GOT3 (cell line): ENCODE results near the gene CPSF4.

Experiments used
- DNase-seq: peaks from one replicate; lab custom pipeline; 2025; ENCODE audit warnings: mixed read lengths; lab: John Stamatoyannopoulos, UW

The CPSF4 gene

DNA sequence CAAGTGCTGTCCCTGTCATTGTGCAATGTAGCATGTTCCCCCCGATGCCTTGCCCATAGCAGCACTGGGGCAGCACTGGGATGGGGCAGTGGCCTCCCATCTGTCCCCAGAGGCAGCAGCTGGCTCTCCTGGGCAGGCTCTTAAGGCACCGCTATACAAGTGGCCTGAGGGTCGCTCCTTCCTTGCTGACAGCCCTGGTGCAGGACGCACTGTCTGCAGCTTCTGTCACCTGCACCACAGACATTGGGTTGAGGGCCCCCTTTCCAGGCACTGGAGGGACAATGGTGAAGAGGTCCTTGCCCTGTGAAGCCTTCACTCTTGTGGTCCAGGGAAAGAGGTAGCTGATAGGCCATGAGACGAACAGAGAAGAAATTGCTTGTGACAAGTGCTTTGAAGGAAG, 10.6 kb downstream of the CPSF4 start:
- no peak for DNase-seq

DNA sequence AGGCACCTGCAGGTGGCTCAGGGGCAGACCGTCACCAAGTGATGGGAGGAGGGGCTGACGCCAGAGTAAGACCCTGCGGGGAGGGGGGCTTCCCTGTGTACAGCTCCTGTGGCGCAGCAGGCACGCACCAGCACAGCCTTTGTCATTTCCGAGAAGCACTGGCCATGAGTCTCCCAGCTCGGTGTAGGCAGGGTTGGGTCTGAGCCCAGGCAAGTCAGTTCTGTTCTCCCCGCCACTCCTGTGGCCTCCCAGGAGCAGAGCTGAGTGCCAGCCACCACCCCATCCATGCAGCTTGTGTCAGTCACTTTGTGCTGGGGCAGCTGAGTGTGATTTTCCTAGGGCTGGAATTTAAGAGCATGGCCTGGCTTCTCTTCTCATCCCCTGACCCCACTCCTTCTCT, 13.2 kb downstream of the CPSF4 start:
- DNase-seq: no peak

DNA sequence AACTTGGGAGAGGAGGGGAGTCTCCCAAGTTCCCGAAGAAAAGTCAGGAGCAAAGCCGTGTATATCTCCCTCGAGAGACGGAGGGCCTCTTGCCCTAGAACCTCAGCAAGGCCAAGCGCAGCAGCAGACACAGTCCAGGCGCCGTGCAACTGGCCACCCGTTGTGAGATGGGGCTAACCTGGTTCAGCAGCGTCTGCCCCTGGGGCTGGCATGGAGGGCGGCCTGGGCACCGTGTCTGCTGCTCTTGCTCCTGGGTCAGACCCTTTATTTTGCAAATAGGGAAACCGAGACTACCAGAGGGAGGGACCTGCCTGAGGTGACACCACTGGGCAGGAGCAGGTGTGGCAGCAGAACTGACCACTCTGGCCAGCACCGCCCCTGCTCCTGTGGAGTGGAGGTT, 13.8 kb downstream of the CPSF4 start:
- no peak for DNase-seq

DNA sequence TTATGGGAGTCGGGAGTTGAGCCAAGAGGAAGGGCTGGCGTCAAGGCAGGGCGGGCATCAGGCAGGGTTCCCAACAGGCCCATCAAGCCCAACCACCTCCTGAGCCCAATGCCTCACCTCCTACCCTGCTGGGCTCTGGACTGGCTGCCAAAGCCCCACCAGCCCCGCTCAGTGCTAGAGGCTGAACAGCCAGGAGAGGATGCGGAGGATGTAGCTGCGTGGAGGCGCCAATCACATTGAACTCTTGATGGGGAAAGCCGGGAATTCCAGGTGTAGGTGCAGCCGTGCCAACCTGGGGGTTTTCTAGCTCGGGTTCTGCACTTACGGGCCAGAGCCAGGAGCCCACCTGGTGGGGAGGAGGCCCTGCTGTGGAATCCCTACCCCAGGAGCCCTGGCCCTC, 14.4 kb downstream of the CPSF4 start:
- DNase-seq: no peak

DNA sequence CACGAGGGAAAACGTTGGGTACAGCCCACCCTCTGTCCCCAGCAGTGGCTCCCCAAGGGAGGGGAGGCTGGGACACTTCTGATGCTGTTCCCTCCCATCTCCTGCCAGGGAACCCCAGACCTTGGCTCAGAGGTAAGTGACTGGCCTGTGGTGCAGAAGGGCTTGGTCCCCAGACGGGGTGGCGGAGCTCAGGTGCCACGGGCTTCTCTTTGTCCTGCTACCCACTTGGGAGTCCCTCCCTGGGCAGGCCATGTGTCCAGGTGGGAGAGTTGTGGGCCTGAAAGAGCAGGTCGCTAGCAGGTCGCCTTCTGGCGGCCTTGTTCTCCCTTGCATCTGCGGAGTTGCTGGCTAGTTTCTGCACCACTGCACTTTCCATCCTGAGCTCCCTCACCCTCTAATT, 17.1 kb downstream of the CPSF4 start:
- DNase-seq: no peak

DNA sequence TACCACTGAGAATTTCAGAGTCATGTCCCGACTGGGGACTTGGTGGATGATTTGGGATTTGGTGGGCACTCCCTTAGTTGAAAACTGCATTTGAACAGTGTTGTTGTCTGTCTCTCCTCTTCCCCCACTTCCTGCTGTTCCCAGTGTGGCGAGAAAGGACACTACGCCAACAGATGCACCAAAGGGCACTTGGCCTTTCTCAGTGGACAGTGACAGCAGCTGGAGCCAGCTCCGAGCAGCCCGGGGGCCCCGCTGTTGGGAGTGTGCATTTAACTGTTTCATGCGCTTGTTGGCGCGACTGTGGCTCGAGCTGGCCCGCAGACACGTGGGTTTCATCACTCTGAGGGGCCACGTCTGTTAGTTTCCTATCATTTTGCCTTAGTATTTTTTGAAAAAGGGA, 17.5 kb downstream of the CPSF4 start:
- DNase-seq: no peak

DNA sequence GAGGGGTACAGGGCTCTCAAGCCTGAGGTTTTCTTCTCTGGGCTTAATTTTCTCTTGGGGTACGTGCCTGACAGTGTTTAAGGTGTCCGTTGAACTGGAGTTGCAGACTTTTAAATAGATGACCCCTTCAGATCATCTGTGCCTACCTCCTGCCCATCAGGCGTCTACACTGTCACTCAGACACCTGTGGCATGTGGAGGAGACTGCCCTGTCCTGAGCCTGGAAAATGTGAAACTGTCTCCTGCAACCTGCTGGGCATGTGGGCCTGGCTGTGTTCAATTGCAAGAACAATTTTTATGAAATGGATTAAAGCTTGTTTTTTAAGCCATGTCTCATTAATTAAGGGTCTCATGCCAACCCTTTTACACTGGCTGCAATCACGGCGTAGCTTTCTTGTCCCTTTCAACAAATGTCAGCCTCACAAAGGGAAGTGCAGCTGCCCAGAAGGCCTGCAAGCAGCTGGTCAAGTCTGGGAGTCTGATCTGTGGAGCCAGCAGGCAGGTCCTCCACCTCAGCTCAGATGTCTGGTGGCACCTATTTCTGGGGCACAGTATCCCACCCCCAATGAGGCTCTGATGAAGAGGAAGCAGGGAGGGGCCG, 18.4 kb downstream of the CPSF4 start:
- no peak for DNase-seq

DNA sequence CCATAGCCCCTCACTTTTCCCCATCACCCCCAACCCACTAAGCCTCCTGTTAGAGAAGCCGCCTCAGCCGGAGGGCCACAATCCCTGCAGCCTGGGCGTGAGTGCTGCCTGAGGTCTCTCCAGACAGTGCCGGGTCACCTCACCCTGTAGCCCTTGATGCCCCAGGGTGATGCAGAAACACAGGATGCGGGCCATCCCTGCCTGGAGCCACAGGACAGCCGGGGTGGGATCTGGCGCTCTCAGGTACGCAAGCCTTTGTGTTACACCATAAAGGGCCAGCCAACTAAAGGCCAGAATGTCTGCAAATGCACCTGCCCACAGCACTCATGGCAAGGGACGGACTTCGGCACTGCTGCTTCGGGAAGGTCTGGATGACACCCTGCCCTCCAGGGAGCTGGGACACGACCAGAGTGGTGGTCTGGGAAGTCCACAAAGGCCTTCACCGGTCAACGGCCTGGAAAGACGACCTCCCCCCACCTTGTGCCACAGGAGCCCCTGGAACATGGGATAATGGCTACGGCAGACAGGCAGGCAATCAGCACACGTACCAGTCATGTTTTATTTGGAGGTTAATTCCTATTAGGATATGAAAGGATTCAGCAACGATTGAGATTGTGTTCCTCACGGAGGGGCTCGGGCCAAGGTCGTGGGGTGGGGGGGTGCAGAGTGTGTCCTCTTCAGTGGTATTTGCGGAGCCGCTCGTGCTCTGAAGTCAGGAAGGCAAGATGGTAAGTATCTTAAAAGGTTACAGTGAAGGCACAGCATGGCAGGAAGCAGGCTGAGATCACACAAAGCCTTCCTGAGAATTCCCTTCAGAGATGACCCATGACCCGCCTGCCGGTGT, 19.1 kb downstream of the CPSF4 start:
- DNase-seq: no peak

DNA sequence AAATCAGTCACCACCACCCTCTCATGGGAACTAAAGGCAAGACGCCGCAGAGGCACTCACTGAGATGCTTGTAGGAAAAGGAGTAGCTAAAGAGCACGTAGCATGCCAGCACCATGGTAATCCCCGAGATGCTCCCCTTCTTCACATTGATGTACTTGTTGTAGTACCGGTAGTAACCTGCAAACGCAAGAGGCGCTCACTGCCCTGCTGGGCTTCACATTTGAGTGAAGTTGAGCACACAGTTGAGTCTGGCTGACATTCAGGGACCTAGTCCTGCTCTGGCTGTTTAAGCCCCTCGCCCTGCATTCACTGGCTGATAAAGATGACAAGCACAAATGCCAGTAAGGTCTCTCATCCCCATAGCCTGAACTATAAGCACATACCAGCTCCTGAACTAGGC, 20.3 kb downstream of the CPSF4 start:
- no peak for DNase-seq

DNA sequence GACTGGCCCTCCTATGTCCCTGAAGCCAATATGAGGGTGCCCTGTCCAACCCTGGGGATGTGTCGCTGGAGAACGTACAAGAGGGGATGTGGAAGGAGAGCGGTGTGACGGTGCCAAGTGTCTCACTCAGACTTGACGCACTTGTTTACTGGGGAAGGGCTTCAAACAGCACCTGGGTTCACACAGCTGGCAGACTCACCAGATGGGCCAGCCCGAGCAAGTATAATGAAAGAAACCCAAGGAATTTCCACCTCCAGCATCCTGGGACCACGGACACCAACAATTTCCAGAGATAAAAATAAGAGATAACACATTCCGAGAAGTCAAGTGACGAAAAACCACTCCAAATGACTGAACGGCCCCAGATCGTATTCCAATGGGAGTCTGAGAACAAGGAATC, 21.9 kb downstream of the CPSF4 start:
- DNase-seq: no peak

DNA sequence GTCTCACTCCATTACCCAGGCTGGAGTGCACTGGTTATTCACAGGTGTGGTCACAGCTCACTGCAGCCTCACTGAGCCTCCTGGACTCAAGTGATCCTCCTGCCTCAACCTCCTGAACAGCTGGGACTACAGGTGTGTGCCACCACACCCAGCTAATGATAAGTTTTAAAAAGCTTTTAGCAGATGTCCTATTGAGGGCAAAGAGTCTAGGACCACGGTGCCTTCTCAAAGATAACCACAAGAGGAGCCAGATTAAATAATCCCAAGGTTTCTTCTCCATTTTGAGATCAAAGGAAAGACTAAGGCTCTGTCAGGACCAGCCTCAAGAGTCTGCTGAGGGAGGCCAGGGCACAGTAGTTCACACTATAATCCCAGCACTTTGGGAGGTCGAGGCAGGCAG, 22.5 kb downstream of the CPSF4 start:
- no peak for DNase-seq

DNA sequence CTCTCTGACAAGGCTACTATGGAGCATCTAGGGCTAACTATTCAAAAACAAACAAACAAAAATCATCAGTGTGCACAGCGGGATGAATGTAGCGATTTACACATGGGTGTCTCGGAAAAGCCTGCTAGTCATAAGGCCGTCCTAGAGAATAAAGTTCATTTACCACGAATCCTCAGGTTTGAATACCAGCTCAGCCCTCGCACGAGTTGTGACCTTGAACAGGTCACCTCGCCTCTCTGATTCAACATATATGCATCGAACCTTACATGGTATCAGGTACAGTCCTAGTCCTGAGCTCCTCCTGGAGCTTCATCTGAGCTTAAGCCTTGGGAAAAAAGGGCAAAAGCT, 26.7 kb downstream of the CPSF4 start:
- DNase-seq: no peak

DNA sequence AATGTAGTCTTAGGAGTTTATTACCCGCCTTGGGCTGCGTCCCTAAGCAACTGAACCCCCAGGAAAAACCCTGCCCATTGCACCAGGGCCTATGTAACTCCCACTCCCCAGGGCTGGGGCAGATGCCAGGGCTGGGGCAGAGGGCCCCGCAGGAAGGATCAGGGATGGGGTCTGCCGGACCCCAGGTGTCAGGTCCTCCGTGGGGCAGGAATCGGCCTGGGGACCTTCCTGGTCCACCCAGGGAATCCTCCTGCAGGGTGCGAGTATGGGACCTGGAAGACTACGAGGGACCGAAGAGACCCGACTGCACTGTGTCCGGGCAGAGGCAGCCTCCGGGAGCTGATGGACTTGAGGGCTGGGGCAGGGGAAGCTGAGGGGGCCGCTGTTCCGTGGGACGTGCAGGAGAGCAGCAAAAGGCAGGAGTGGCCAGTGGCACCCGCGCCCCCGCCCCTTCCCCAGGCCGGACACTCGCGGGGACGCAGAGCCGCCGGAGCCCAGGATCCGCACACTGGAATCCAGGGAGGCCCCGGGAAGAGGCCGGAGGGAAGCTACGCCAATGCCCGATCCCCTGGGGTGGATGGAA, 29.7 kb downstream of the CPSF4 start:
- DNase-seq: no peak

DNA sequence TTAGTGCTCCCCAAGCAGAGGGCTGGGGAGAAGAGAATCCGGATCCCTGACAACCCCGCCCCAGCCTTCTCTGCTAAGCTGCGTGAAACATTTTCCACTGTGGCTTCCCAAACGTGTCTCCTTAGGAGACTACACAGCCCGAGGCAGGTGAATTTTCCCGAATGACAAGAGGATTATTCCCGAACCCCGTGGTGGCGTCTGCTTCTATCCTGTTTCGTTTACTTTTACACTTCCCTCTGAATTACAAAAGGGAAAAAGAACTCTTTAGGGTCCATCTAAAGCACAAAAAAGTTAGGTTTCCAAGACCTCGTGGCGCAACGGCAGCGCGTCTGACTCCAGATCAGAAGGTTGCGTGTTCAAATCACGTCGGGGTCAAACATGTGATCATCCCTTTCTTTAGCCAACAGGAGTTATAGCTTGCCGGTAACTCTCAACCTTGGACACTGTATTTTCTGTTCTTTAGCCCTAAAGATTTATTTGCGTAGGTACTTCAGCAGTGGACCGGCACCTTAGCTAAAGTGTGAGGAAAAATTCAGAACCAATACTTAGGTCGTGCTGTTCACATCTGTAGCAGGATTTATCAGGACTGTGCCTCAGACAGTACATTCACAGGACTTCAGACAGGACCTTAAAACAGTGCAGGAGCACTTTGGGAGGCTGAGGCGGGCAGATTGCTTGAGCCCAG, 30.8 kb downstream of the CPSF4 start:
- no peak for DNase-seq

DNA sequence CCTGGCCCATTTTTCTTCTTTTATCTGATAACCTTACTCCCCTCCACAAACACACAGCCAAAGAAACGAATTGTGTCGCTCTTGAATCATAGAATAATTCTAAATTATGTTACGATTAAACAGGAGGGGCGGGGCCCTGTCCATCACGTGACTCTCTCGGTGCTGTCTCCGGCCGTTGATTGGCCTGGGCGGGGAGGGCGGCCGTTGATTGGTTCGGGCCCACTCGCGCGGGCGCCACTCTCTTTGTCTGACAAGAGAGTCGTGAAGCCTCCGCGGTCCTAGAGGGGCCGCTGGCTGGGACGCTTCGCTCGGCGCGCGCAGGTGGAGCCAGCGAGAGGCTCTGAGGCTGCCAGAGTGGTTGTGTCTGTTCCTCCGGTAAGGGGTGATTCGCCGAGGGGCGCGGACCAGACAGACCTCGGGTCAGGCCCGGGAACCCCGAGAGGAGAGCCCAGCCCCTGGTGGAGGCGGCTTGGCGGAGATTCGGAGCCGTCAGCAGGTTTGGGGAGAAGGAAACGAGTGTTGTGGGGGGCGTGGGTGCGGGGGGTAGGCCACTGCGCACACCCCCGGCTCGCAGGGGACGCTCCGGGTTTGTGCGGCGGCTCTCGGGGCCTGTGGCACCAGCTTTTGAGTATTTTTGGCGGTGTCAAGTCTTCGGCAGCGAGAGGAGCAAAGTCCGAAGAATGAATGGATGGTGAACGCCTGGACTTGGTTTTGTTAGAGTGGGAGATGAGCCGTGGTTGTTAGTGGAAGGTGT, 34.0 kb downstream of the CPSF4 start, which contains the start of gene ZNF789:
Gene ZNF789, plus strand, starts transcription at position 330 of the 754 bp plus-strand sequence. CDS start 3,567 bp downstream, outside the sequence.
- DNase-seq: peak; percentile 65

DNA sequence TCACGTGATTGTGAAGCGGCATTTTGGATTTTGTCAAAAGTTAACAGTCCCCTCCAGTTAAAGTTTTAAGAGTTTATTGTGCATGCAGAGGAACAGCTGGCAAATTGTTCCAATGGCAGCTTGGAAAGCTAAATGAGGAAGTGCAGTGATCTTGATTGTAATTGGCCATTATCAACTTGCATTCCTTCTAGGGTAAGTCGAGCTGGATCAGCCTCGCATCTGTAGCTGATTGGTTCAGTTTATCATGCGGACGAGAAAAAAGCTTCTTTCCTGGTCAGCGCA, 34.5 kb downstream of the CPSF4 start:
- DNase-seq: no peak

DNA sequence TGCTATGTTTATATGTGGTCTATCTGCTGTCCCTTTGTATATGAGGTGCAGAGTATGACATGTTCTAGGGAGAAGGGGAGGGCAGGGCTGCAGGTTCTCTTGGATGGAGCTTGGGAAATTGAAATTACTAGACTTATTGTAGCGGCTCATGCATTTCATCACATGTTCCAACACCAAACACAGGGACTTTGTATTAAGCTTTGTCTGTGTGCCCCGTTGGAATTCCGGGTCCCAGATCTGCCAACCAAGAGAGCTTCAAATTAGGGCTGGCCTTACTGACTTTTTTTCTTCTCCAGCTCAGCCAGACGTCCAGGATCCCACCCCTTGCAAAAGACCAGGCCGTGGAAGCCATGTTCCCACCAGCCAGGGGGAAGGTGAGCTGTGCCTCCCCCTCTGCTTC, 37.4 kb downstream of the CPSF4 start:
- no peak for DNase-seq

DNA sequence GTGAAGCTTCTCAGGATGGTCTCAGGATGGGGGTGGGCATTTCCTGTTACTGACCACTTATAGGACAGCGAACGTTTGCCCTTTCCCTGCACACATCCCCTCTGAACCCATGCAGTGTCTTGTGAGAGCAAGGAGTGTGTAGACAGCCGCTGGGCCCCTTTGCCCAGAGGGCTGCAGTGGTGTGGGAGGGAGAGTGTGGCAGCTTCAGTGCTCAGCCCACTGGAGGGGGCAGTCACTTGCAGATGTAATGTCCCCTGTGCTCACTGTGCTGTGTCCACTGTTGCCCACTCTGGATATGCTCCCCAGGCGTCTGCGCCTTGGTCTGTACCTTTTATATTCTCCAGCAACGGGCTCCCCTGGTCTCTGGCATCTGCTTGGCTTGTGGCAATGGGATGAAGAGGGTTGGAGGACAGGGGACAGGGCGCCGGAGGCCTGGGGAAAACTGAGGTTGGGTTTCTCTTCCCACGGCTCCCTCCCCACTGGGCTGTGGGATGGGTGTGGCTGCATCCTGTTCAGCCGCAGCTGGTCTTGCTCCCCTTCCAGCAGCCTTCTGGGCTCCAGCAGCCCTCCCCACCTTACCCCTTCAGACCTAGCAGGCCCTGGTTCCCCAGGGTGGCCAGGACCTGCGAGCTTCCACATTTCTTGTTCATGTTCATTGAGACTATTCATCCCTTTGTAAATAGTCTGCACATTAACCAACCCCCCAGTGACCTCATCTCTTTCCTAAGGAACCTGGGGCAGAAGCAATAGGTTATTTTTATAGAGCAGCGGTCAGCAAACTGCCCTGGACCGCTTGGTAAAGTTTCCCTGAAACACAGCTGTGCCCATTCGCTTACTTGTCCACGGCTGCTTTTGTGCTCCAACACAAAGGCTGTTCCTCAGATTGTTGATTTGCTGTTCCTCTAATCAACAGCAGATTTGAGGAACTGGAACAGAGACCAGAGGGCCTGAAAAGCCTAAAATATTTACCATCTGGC, 40.0 kb downstream of the CPSF4 start:
- no peak for DNase-seq

DNA sequence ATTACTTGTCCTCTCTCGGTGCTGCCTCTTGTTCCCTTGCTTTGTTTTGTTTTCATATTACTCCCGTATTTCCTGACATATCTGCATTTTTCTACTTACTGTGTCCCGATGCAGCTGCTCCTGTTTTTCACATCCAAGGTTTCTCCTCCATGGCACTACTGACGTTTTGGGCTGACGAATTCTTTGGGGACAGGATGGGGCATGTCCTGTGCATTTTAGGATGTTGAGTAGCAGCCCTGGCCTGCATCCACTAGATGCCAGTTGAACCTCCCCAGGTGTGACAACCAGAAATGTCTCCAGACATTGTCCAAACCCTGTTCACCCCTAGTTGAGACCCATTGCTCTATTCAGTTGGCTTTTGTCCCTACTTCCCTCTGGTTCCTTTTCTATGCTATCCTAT, 46.4 kb downstream of the CPSF4 start:
- DNase-seq: no peak

DNA sequence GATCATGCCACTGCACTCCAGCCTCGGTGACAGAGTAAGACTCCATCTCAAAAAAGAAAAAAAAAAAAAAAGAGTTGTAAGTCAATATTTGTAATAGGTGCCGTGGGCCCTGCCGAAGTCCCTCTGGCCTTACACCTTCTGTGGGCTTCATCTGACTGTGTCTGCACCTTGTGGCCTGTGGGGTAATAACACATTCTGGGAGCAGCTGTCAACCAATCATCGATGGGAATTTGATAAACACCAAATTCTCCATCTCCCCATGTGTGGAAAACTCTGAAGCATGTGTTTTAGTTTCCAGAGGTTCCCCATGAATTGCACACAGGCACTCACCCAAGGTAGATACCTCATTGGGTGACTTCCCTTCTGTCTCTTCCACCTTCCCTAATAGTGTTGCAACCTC, 50.5 kb downstream of the CPSF4 start:
- no peak for DNase-seq

DNA sequence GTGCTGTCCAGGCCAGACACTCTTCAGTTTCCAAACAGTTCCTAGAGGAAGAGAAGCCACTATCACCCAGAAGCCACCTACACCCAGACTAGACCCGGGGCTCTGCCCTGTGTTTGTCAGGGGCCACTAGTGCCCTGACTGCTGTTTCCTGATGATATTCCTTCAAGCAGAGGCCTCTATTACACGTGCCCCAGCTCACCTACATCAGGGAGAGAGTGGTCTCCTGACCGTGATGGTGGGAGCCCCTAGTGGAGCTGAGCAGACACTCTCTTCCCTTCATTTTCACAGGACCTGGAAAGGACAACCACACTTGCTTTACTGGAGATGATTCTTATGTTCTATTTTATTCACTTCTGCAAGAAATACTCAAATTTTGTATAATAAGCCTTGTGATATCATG, 52.1 kb downstream of the CPSF4 start:
- DNase-seq: no peak
